DND-41 (cell line): Measurements from ENCODE around the gene RGS2.

Experiments used
- ATAC-seq: fragments of 200-7000 bp; cut with Tn5 transposase; 3 replicates; pipeline ENCODE4 v1.9.1; 2021; ENCODE audit warnings: low read depth; ENCODE audit not compliant: insufficient read depth
- DNase-seq: peaks from one replicate; pipeline ENCODE4 v3.0.0-alpha.2; 2020
- H2AFZ ChIP-seq: 2 replicates; pipeline ENCODE4 v1.6.0; 2012; ENCODE audit warnings: low read depth, low read length
- H3K27ac ChIP-seq: 2 replicates; pipeline ENCODE4 v1.5.1; 2012; ENCODE audit warnings: low read length, inconsistent platforms
- H3K27me3 ChIP-seq: fragments of 200-600 bp; sonication (generic); 2 replicates; pipeline ENCODE4 v1.6.0; 2012; ENCODE audit warnings: low read length, mild to moderate bottlenecking, inconsistent platforms; ENCODE audit not compliant: insufficient read depth, poor library complexity
- H3K36me3 ChIP-seq: 2 replicates; pipeline ENCODE4 v1.5.1; 2012; ENCODE audit warnings: low read length, inconsistent platforms; ENCODE audit not compliant: insufficient read depth
- H3K4me1 ChIP-seq: 2 replicates; pipeline ENCODE4 v1.5.1; 2012; ENCODE audit warnings: mild to moderate bottlenecking, low read length; ENCODE audit not compliant: insufficient read depth
- H3K4me2 ChIP-seq: 2 replicates; pipeline ENCODE4 v1.6.0; 2012; ENCODE audit warnings: mild to moderate bottlenecking, moderate library complexity, low read length, inconsistent platforms; ENCODE audit not compliant: insufficient read depth
- H3K4me3 ChIP-seq, 2 experiments: fragments of 200-600 bp in 1 of 2; shearing (Covaris generic) in 1 of 2; 2 replicates each; pipeline ENCODE4 v1.5.1; 2012 to 2016; ENCODE audit warnings: inconsistent platforms in 2 of 2, low read length in 2 of 2, mild to moderate bottlenecking in 2 of 2, low read depth in 1 of 2, moderate library complexity in 1 of 2
- H3K79me2 ChIP-seq: 2 replicates; pipeline ENCODE4 v1.6.0; 2012; ENCODE audit warnings: low read length, inconsistent platforms; ENCODE audit not compliant: insufficient read depth
- H3K9ac ChIP-seq: 2 replicates; pipeline ENCODE4 v1.6.0; 2012; ENCODE audit warnings: low read depth, mild to moderate bottlenecking, inconsistent platforms, low read length, moderate library complexity
- H3K9me3 ChIP-seq: 2 replicates; pipeline ENCODE4 v1.5.1; 2012; ENCODE audit warnings: low read length, moderate library complexity, mild to moderate bottlenecking, inconsistent platforms; ENCODE audit not compliant: insufficient read depth, severe bottlenecking
- H4K20me1 ChIP-seq: 2 replicates; pipeline ENCODE4 v1.6.0; 2012; ENCODE audit warnings: low read length; ENCODE audit not compliant: insufficient read depth
- CTCF ChIP-seq: IDR thresholded peaks from 2 replicates; pipeline ENCODE4 v1.5.1; 2012; ENCODE audit warnings: borderline replicate concordance, low read length, moderate library complexity, mild to moderate bottlenecking; ENCODE audit not compliant: poor library complexity, severe bottlenecking; ENCODE audit errors: extremely low read depth
- EZH2 ChIP-seq: IDR thresholded peaks from 3 replicates; pipeline ENCODE4 v1.6.1; 2012; ENCODE audit warnings: borderline replicate concordance, low read depth, mild to moderate bottlenecking, moderate library complexity, low read length, inconsistent platforms; ENCODE audit not compliant: severe bottlenecking

RGS2 gene

GRCh38 chr1:192846950-192847349 lies 38.1 kb downstream of the RGS2 start:
- Histone ChIP-seq H3K4me2 (no peak overlapping the region), H2AFZ (no peak overlapping the region), H3K36me3 (no peaks in the 10 kb centered on the region), H3K9me3 (no peaks in the 10 kb centered on the region), H3K9ac (no peak overlapping the region), H3K4me3 (no peak overlapping the region), H4K20me1 (no peaks in the 10 kb centered on the region), H3K27me3 (no peaks in the 10 kb centered on the region), H3K27ac (no peak overlapping the region), H3K79me2 (no peaks in the 10 kb centered on the region), H3K4me1 (no peaks in the 10 kb centered on the region)
- no peak for DNase-seq
- TF ChIP-seq CTCF (no peak), EZH2 (no peak)
- ATAC-seq = no peak

GRCh38 chr1:192849011-192849410 lies 40.2 kb downstream of the RGS2 start:
- no peak overlapping the region for H2AFZ ChIP-seq
- no peak for TF ChIP-seq CTCF
- DNase-seq = no peak

GRCh38 chr1:192849442-192849841 lies 40.6 kb downstream of the RGS2 start:
- H4K20me1 ChIP-seq = no peaks in the 10 kb centered on the region
- H3K9ac ChIP-seq = no peak overlapping the region
- H3K79me2 ChIP-seq = no peaks in the 10 kb centered on the region
- no peaks in the 10 kb centered on the region for H3K9me3 ChIP-seq
- no peak overlapping the region for H3K4me2 ChIP-seq
- ATAC-seq (no peak), DNase-seq (no peak)
- H3K36me3 ChIP-seq = no peaks in the 10 kb centered on the region
- no peaks in the 10 kb centered on the region for H3K4me1 ChIP-seq
- H3K4me3 ChIP-seq = no peak overlapping the region
- H3K27me3 ChIP-seq = no peaks in the 10 kb centered on the region
- TF ChIP-seq EZH2 (no peak), CTCF (no peak)
- H2AFZ ChIP-seq = no peak overlapping the region
- H3K27ac ChIP-seq = no peak overlapping the region

More at GRCh38 chr1:192849011-192849410, 40.2 kb downstream of the RGS2 start:
- Histone ChIP-seq H3K27me3 (no peaks in the 10 kb centered on the region), H3K27ac (no peak overlapping the region), H3K9ac (no peak overlapping the region), H3K36me3 (no peaks in the 10 kb centered on the region), H3K9me3 (no peaks in the 10 kb centered on the region), H3K79me2 (no peaks in the 10 kb centered on the region), H4K20me1 (no peaks in the 10 kb centered on the region), H3K4me3 (no peak overlapping the region), H3K4me1 (no peaks in the 10 kb centered on the region), H3K4me2 (no peak overlapping the region)
- no peak for ATAC-seq
